Glutamatergic neuron (in vitro differentiated cells): ENCODE results near the gene TRNP1. TPM values are rescaled to one million over a fixed set of nuclear protein-coding genes. Genes with fewer than 3 reads are reported as not detected.

Experiments
- DNase-seq: peaks from one replicate; pipeline ENCODE4 v3.0.0; 2022
- H3K27ac Mint-ChIP-seq: one replicate; pipeline ENCODE4 v1.8.0; 2020; ENCODE audit warnings: mild to moderate bottlenecking, mixed read lengths, inconsistent platforms; ENCODE audit not compliant: unreplicated experiment
- H3K27me3 Mint-ChIP-seq: one replicate; pipeline ENCODE4 v1.8.0; 2020; ENCODE audit warnings: mild to moderate bottlenecking, moderate library complexity, mixed read lengths, inconsistent platforms; ENCODE audit not compliant: unreplicated experiment
- H3K36me3 Mint-ChIP-seq: one replicate; pipeline ENCODE4 v1.8.0; 2020; ENCODE audit warnings: mild to moderate bottlenecking, mixed read lengths, inconsistent platforms; ENCODE audit not compliant: unreplicated experiment
- H3K4me1 Mint-ChIP-seq: one replicate; pipeline ENCODE4 v1.8.0; 2020; ENCODE audit warnings: mild to moderate bottlenecking, low read depth, mixed read lengths, inconsistent platforms; ENCODE audit not compliant: unreplicated experiment
- H3K4me3 Mint-ChIP-seq: one replicate; pipeline ENCODE4 v1.8.0; 2020; ENCODE audit warnings: mild to moderate bottlenecking, mixed read lengths, inconsistent platforms; ENCODE audit not compliant: unreplicated experiment
- H3K9me3 Mint-ChIP-seq: one replicate; pipeline ENCODE4 v1.8.0; 2020; ENCODE audit warnings: mild to moderate bottlenecking, moderate library complexity, mixed read lengths, inconsistent platforms; ENCODE audit not compliant: unreplicated experiment
- CTCF ChIP-seq: fragments of 200-600 bp; sonication (generic); IDR thresholded peaks from one replicate; pipeline ENCODE4 v1.5.0; 2021; ENCODE audit not compliant: partially characterized antibody, unreplicated experiment
- total RNA-seq: library from RNA; stranded (reverse); fragmentation: NEBNext Ultra II Directional; extraction: Animal tissue kit (Norgen Biotek cat#: 25700); gene quantifications from one replicate; pipeline ENCODE4 v1.2.1, GENCODE V29; 2021; ENCODE audit not compliant: unreplicated experiment

The TRNP1 gene
- total RNA-seq, 1 donor from 2014 or later = 13.9 TPM

- no peak for TF ChIP-seq CTCF
- DNase-seq = no peak
- H3K9me3 Mint-ChIP-seq = peaks cover 5% of the 10 kb centered on the region
- no peak overlapping the region for H3K27ac Mint-ChIP-seq
- peaks cover 2% of the 10 kb centered on the region for H3K4me1 Mint-ChIP-seq
- peaks cover 13% of the 10 kb centered on the region for H3K27me3 Mint-ChIP-seq
- H3K4me3 Mint-ChIP-seq = no peak overlapping the region
- no peaks in the 10 kb centered on the region for H3K36me3 Mint-ChIP-seq
Observed at GRCh38 chr1:26991310-26992116, 2.0 kb upstream of the TRNP1 start.

- Mint-ChIP-seq H3K4me1 (peaks cover 10% of the 10 kb centered on the region), H3K4me3 (peak overlapping the region; percentile 85), H3K27me3 (peaks cover 10% of the 10 kb centered on the region), H3K36me3 (no peaks in the 10 kb centered on the region), H3K27ac (no peak overlapping the region), H3K9me3 (peaks cover 7% of the 10 kb centered on the region)
- DNase-seq = peak; percentile 55
- no peak for TF ChIP-seq CTCF
Observed at GRCh38 chr1:26994020-26994786, 711 bp downstream of the TRNP1 start.

- no peak for DNase-seq
- Mint-ChIP-seq H3K27me3 (peaks cover 9% of the 10 kb centered on the region), H3K9me3 (peaks cover 7% of the 10 kb centered on the region), H3K4me1 (peaks cover 12% of the 10 kb centered on the region), H3K27ac (no peak overlapping the region), H3K36me3 (no peaks in the 10 kb centered on the region), H3K4me3 (peak overlapping the region; percentile 85)
- no peak for TF ChIP-seq CTCF
Observed at GRCh38 chr1:26994787-26995517, 1.5 kb downstream of the TRNP1 start.

- DNase-seq = no peak
- no peaks in the 10 kb centered on the region for H3K36me3 Mint-ChIP-seq
- no peak overlapping the region for H3K27ac Mint-ChIP-seq
- no peak for TF ChIP-seq CTCF
- H3K9me3 Mint-ChIP-seq = peaks cover 7% of the 10 kb centered on the region
- peaks cover 16% of the 10 kb centered on the region for H3K4me1 Mint-ChIP-seq
- H3K27me3 Mint-ChIP-seq = peaks cover 11% of the 10 kb centered on the region
- no peak overlapping the region for H3K4me3 Mint-ChIP-seq
Observed at GRCh38 chr1:26996024-26996423, 2.5 kb downstream of the TRNP1 start.
